ENCODE data around the gene LDAH.

The LDAH gene

DNA sequence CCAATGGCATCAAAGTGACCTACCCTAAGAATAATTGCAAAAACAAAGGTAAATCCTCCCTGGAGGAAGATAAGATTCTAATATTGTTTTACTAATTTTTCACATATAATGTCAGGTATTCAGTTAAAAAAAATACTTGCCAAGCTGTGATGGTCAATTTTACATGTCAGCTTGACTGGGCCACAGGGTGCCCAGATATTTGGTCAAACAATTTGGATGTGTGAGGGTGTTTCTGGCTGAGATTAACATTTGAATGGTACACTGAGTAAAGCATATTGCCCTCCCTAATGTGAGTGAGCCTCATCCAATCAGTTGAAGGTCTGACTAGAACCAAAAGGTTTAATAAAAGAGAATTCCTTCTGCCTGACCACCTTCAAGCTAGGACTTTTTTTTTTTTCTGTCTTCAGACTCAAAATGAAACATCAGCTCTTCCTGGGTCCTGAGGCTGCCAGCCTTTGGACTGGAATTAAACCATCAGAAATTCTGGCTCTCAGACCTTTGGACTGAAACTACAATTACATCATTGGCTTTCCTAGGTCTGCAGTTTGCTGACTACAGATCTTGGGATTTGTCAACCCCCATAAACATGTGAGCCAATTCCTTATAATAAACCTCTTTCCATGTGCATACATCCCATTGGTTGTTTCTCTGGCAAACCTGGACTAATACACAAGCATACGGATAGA, 65.4 kb downstream of the LDAH start:
- Histone ChIP-seq H3K4me1 (ENCODE audit: control insufficient read depth in 1 of 2, insufficient read depth in 2 of 2, low read length in 2 of 2) (no peaks in the 10 kb centered on the region), H3K36me3 (ENCODE audit: control insufficient read depth in 1 of 2, insufficient read depth in 2 of 2, low read length in 2 of 2) (peaks cover 4 to 9% of the 10 kb centered on the region in 2 donors)

DNA sequence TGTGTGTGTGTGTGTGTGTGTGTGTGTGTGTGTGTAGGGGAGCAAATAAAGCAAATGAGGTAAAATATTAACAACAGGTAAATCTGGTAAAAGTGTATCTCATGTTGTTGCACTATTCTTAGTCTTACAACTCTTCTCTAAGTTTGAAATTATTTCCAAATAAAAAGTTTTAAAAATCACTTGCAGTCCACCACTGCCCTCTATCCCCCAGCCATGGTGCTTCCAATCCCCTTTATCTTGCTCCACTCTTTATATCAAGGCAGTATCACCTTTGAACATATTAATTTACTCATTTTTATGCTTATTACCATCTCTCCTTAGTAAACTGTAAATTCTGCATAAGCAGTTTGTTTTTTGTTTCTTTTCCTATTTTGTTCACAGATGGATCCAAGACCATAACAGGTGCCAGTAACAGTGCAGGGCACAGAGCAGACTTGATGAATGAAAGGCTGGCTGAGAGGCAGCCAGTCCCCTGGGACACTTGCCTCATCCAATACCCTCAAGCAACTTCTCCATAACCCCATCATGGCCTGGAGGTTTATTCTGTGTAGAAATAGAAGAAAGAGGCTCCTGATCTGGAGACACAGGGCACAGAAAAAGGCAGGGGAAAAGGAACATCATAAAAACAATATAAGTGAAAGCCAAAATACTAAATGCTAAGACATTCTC, 67.6 kb downstream of the LDAH start:
- Histone ChIP-seq H3K9ac (ENCODE audit: low read depth in 1 of 2, low read length in 2 of 2) (no peak overlapping the region), H3K36me3 (ENCODE audit: control insufficient read depth in 1 of 2, insufficient read depth in 2 of 2, low read length in 2 of 2) (peaks cover under 1 to 6% of the 10 kb centered on the region in 2 donors), H3K4me1 (ENCODE audit: control insufficient read depth in 1 of 2, insufficient read depth in 2 of 2, low read length in 2 of 2) (no peaks in the 10 kb centered on the region), H3K9me3 (ENCODE audit: control insufficient read depth in 1 of 2, low read length in 2 of 2) (peaks cover 0 to 4% of the 10 kb centered on the region in 2 donors), H3K27me3 (ENCODE audit: control insufficient read depth in 1 of 2, insufficient read depth in 2 of 2, low read length in 2 of 2) (no peaks in the 10 kb centered on the region), H3K27ac (ENCODE audit: low read depth, low read length) (no peak overlapping the region), H3K4me3 (ENCODE audit: low read depth in 1 of 2, low read length in 2 of 2) (no peak overlapping the region)

More for the DNA sequence above, 65.4 kb downstream of the LDAH start:
- Histone ChIP-seq H3K9ac (ENCODE audit: low read depth in 1 of 2, low read length in 2 of 2) (no peak overlapping the region), H3K27ac (ENCODE audit: low read depth, low read length) (no peak overlapping the region), H3K9me3 (ENCODE audit: control insufficient read depth in 1 of 2, low read length in 2 of 2) (peaks cover 0 to under 1% of the 10 kb centered on the region in 2 donors), H3K4me3 (ENCODE audit: low read depth in 1 of 2, low read length in 2 of 2) (no peak overlapping the region), H3K27me3 (ENCODE audit: control insufficient read depth in 1 of 2, insufficient read depth in 2 of 2, low read length in 2 of 2) (no peaks in the 10 kb centered on the region)

DNA sequence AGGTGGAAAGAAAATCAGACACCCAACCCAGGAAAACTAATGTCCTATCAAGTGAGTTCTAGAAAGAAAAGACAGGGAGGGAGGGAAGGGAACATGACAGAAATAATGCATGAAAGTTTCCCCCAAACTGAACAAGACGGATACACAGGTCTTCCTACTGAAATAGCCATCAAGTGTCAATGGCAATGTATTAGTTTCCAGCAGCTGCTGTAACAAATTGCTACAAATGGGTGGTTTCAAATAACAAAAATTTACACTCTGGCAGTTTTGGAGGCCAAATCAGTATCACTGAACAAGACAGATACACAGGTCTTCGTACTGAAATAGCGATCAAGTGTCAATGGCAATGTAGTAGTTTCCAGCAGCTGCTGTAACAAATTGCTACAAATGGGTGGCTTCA, 70.6 kb downstream of the LDAH start:
- peaks cover 0 to 4% of the 10 kb centered on the region in 2 donors for H3K9me3 ChIP-seq (ENCODE audit: control insufficient read depth in 1 of 2, low read length in 2 of 2)
- H3K36me3 ChIP-seq (ENCODE audit: control insufficient read depth in 1 of 2, insufficient read depth in 2 of 2, low read length in 2 of 2), result peaks cover 0 to 6% of the 10 kb centered on the region in 2 donors
- H3K27me3 ChIP-seq (ENCODE audit: control insufficient read depth in 1 of 2, insufficient read depth in 2 of 2, low read length in 2 of 2), result no peaks in the 10 kb centered on the region
- no peak overlapping the region for H3K9ac ChIP-seq (ENCODE audit: low read depth in 1 of 2, low read length in 2 of 2)
- no peak overlapping the region for H3K27ac ChIP-seq (ENCODE audit: low read depth, low read length)
- H3K4me1 ChIP-seq (ENCODE audit: control insufficient read depth in 1 of 2, insufficient read depth in 2 of 2, low read length in 2 of 2), result no peaks in the 10 kb centered on the region
- H3K4me3 ChIP-seq (ENCODE audit: low read depth in 1 of 2, low read length in 2 of 2), result no peak overlapping the region

DNA sequence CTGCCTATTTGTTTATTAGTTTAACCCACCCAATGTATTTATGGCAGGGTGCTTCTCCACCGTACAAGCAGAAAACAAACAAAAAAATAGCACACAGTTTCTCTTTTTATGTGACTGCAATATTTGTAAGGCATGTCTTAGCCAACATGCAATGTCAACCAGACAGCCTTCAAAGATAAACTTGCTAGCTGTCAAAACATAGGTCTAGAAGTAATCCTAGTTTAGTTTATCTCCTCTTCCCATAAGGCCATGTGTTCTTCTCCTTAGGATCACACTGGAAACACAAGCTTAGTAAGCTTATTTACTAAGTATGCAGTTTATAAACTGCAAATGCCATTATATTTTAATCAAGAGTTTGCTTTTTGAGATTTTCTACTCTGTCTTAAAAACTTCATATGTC, 75.6 kb downstream of the LDAH start:
- peaks cover 0 to under 1% of the 10 kb centered on the region in 2 donors for H3K9me3 ChIP-seq (ENCODE audit: control insufficient read depth in 1 of 2, low read length in 2 of 2)
- peaks cover 0 to 10% of the 10 kb centered on the region in 2 donors for H3K4me1 ChIP-seq (ENCODE audit: control insufficient read depth in 1 of 2, insufficient read depth in 2 of 2, low read length in 2 of 2)
- H3K4me3 ChIP-seq (ENCODE audit: low read depth in 1 of 2, low read length in 2 of 2), result no peak overlapping the region
- no peak overlapping the region for H3K27ac ChIP-seq (ENCODE audit: low read depth, low read length)
- H3K36me3 ChIP-seq (ENCODE audit: control insufficient read depth in 1 of 2, insufficient read depth in 2 of 2, low read length in 2 of 2), result peaks cover 0 to 2% of the 10 kb centered on the region in 2 donors
- H3K9ac ChIP-seq (ENCODE audit: low read depth in 1 of 2, low read length in 2 of 2), result no peak overlapping the region
- H3K27me3 ChIP-seq (ENCODE audit: control insufficient read depth in 1 of 2, insufficient read depth in 2 of 2, low read length in 2 of 2), result no peaks in the 10 kb centered on the region

DNA sequence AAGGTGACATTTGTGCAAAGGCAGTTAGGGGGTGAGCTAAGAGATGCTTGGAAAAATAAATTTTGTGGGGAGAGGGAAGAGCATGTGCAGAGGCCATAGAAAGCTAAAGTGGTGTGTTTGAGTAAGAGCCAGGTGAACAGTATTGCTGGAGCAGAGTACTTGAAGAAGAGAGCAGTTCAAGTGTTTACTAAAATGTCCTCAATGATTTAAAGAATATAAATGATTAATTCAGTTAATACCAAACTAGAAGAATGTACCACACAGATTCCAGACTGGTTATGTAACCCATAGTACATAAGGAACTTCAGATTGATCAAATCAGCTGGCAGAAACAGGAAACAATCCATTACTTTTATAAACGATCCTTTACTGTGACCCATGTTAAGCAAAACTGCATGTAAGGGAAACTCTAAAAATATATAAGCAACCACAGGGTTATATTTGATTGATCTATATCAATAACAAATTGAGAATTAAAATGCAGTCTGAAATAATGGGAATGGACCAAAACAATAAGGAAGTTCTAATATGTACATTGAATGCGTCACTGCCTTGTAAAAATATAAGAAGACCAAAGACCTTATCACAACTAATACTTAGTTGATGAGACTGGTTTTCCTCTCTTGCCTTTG, 76.9 kb downstream of the LDAH start:
- no peak overlapping the region for H3K27ac ChIP-seq (ENCODE audit: low read depth, low read length)
- H3K9ac ChIP-seq (ENCODE audit: low read depth in 1 of 2, low read length in 2 of 2), result no peak overlapping the region
- peaks cover 0 to 10% of the 10 kb centered on the region in 2 donors for H3K4me1 ChIP-seq (ENCODE audit: control insufficient read depth in 1 of 2, insufficient read depth in 2 of 2, low read length in 2 of 2)
- H3K27me3 ChIP-seq (ENCODE audit: control insufficient read depth in 1 of 2, insufficient read depth in 2 of 2, low read length in 2 of 2), result no peaks in the 10 kb centered on the region
- no peak overlapping the region for H3K4me3 ChIP-seq (ENCODE audit: low read depth in 1 of 2, low read length in 2 of 2)
- H3K9me3 ChIP-seq (ENCODE audit: control insufficient read depth in 1 of 2, low read length in 2 of 2), result no peaks in the 10 kb centered on the region
- H3K36me3 ChIP-seq (ENCODE audit: control insufficient read depth in 1 of 2, insufficient read depth in 2 of 2, low read length in 2 of 2), result no peaks in the 10 kb centered on the region

DNA sequence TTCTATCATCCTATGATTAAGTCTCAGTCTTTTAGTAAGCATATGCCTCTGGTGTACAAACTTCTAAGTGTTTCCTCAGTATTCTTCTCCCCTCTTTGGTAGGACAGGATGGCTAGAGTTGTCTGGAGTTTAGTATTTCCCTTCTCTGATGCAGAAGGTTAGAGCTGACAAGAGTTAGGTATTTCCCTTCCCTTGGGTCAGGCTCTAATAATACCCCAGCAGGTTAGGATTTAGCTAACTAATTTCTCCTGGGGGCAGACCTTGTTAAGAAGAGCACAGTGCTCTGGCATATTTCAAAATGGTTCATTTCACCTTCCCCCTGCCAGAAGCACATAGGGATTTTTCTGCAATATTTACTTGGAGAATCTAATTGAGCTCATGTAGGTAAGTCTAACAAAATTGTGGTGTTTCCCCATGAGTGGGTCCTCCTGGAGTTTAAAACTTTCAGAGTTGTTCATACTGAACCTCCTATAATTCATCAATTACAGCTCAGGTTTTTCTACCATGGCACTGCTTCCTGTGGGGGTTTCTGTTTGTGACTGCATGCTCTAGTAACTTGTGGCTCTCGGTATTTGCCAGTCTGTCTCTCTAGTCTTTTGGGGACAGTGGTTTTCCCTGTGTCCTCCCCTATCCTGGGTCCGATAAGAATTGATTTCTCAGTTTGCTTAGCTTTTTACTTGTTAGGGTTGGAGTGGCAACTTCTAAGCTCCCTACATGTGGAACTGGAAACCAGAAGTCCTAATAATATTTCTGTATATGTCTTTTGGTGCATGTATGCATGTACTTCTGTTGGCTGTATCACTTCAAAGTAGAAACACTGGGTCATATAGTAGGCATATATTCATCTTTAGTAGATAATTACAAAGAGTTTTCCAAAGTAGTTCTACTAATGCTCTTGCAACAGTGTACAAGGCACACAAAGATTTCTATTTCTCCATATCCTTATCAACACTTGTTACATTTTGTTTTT, 78.2 kb downstream of the LDAH start:
- no peaks in the 10 kb centered on the region for H3K36me3 ChIP-seq (ENCODE audit: control insufficient read depth in 1 of 2, insufficient read depth in 2 of 2, low read length in 2 of 2)
- no peaks in the 10 kb centered on the region for H3K9me3 ChIP-seq (ENCODE audit: control insufficient read depth in 1 of 2, low read length in 2 of 2)
- no peaks in the 10 kb centered on the region for H3K27me3 ChIP-seq (ENCODE audit: control insufficient read depth in 1 of 2, insufficient read depth in 2 of 2, low read length in 2 of 2)
- no peak overlapping the region for H3K9ac ChIP-seq (ENCODE audit: low read depth in 1 of 2, low read length in 2 of 2)
- no peak overlapping the region for H3K27ac ChIP-seq (ENCODE audit: low read depth, low read length)
- H3K4me1 ChIP-seq (ENCODE audit: control insufficient read depth in 1 of 2, insufficient read depth in 2 of 2, low read length in 2 of 2), result peaks cover 0 to 10% of the 10 kb centered on the region in 2 donors
- no peak overlapping the region for H3K4me3 ChIP-seq (ENCODE audit: low read depth in 1 of 2, low read length in 2 of 2)

DNA sequence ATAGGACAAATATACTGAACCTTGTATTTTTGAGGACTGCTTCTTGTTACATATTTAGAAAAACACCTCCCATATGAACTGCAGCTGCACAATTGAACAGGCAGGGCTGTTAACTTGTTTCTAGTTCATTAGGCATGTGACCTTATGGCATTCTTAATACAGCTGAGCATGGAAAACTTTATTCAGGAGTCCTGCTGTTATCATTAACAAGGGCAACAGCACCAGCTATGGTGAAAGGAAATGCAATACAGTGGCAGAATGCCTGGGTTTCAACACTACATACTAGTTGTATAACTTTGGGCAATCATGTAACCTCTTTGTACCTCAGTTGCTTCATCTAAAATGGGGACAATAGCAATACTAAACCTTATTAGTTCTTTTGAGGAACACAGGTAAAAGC, 84.1 kb downstream of the LDAH start:
- no peaks in the 10 kb centered on the region for H3K27me3 ChIP-seq (ENCODE audit: control insufficient read depth in 1 of 2, insufficient read depth in 2 of 2, low read length in 2 of 2)
- no peak overlapping the region for H3K9ac ChIP-seq (ENCODE audit: low read depth in 1 of 2, low read length in 2 of 2)
- H3K27ac ChIP-seq (ENCODE audit: low read depth, low read length), result no peak overlapping the region
- H3K4me3 ChIP-seq (ENCODE audit: low read depth in 1 of 2, low read length in 2 of 2), result no peak overlapping the region
- no peaks in the 10 kb centered on the region for H3K4me1 ChIP-seq (ENCODE audit: control insufficient read depth in 1 of 2, insufficient read depth in 2 of 2, low read length in 2 of 2)
- peaks cover 3 to 8% of the 10 kb centered on the region in 2 donors for H3K36me3 ChIP-seq (ENCODE audit: control insufficient read depth in 1 of 2, insufficient read depth in 2 of 2, low read length in 2 of 2)
- H3K9me3 ChIP-seq (ENCODE audit: control insufficient read depth in 1 of 2, low read length in 2 of 2), result no peaks in the 10 kb centered on the region

DNA sequence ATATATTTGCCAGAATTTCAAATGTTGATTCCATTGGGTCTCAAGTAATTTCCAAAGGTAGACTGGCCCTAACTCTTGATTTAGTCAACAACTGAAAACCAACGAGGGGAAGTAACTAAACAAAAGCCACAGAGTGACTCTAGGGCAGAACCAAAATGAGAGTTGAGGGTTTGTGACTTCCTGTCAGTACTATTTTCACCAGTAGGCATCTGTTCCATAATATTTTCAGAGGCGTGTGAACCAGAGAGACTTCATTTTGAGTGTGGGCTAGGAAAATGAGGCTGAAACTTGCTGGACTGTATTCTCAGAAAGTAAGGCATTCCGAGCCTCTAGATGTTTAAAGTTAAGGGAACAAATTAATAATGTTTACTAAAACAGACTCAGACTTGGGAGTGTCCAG, 85.4 kb downstream of the LDAH start:
- no peak overlapping the region for H3K9ac ChIP-seq (ENCODE audit: low read depth in 1 of 2, low read length in 2 of 2)
- H3K4me3 ChIP-seq (ENCODE audit: low read depth in 1 of 2, low read length in 2 of 2), result no peak overlapping the region
- no peaks in the 10 kb centered on the region for H3K27me3 ChIP-seq (ENCODE audit: control insufficient read depth in 1 of 2, insufficient read depth in 2 of 2, low read length in 2 of 2)
- no peaks in the 10 kb centered on the region for H3K4me1 ChIP-seq (ENCODE audit: control insufficient read depth in 1 of 2, insufficient read depth in 2 of 2, low read length in 2 of 2)
- no peak overlapping the region for H3K27ac ChIP-seq (ENCODE audit: low read depth, low read length)
- no peaks in the 10 kb centered on the region for H3K9me3 ChIP-seq (ENCODE audit: control insufficient read depth in 1 of 2, low read length in 2 of 2)
- peaks cover 3 to 8% of the 10 kb centered on the region in 2 donors for H3K36me3 ChIP-seq (ENCODE audit: control insufficient read depth in 1 of 2, insufficient read depth in 2 of 2, low read length in 2 of 2)

DNA sequence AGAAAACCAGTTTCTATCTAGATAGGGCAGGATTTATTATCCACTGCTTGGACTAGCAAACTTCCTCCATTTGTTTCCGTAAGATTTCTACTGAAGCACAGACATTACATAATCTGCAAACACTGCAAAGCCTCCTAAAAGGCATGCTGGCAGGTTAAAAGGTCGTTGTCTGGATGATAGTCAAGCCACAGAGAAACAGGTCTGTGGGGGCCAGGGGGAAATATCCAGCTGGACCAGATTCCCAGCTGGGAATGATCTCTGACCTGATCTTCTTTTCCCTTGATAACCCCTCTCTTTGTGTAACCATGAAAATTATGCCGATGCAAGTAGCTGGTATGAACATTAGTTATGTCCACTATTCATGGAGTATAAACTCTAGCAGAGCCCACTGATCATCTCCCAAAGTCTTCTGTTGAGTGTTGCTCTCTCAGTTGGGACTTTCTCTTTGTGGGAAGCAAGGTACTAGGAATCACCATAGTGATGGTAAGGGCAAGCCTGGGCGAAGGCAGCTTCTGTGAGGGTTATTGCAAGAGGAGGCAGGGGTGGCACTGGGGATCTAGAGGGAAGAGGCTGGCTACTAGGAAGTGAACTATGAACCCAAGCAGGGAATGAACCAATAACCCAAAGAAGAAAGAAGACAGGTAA, 94.7 kb downstream of the LDAH start:
- Histone ChIP-seq H3K27ac (ENCODE audit: low read depth, low read length) (no peak overlapping the region), H3K4me3 (ENCODE audit: low read depth in 1 of 2, low read length in 2 of 2) (no peak overlapping the region), H3K36me3 (ENCODE audit: control insufficient read depth in 1 of 2, insufficient read depth in 2 of 2, low read length in 2 of 2) (no peaks in the 10 kb centered on the region), H3K27me3 (ENCODE audit: control insufficient read depth in 1 of 2, insufficient read depth in 2 of 2, low read length in 2 of 2) (no peaks in the 10 kb centered on the region), H3K4me1 (ENCODE audit: control insufficient read depth in 1 of 2, insufficient read depth in 2 of 2, low read length in 2 of 2) (peaks cover 0 to 11% of the 10 kb centered on the region in 2 donors), H3K9ac (ENCODE audit: low read depth in 1 of 2, low read length in 2 of 2) (no peak overlapping the region), H3K9me3 (ENCODE audit: control insufficient read depth in 1 of 2, low read length in 2 of 2) (no peaks in the 10 kb centered on the region)

All from duodenal mucosa (tissue), 2 donors.